Measurements from ENCODE around the gene FAM204A.
A peak's percentile ranks its signal among the peaks of the same experiment; 100 is the strongest.

FAM204A gene

GRCh38 chr10:118273662-118274061 lies 68.5 kb downstream of the FAM204A start:
- no peak overlapping the region for H2BK120ac ChIP-seq (ENCODE audit: low read depth, low read length)
- H3K9me3 ChIP-seq (ENCODE audit: control insufficient read depth, low read length), result peaks cover 8% of the 10 kb centered on the region
- no peak overlapping the region for H2BK12ac ChIP-seq (ENCODE audit: low read length in 2 of 2)
- no peak overlapping the region for H3K14ac ChIP-seq (ENCODE audit: low read length in 2 of 2)
- no peak overlapping the region for H3K4ac ChIP-seq (ENCODE audit: low read depth in 1 of 2, low read length in 2 of 2)
- no peaks in the 10 kb centered on the region for H3K79me1 ChIP-seq (replicated peaks; ENCODE audit: low read length, poor library complexity, severe bottlenecking)
- H3K27ac ChIP-seq (ENCODE audit: low read length, poor library complexity, severe bottlenecking), result no peak overlapping the region
- no peak overlapping the region for H3K23ac ChIP-seq (ENCODE audit: low read length in 2 of 2)
- no peak overlapping the region for H2AFZ ChIP-seq (ENCODE audit: low read depth, low read length)
- H3K4me1 ChIP-seq (ENCODE audit: control insufficient read depth, insufficient read depth, low read depth, low read length), result no peaks in the 10 kb centered on the region
- no peak for DNase-seq
- no peak overlapping the region for H2BK5ac ChIP-seq (ENCODE audit: low read depth, low read length, poor library complexity, severe bottlenecking)
- H3K4me2 ChIP-seq (ENCODE audit: low read length, poor library complexity, severe bottlenecking), result no peak overlapping the region
- no peak overlapping the region for H3K9ac ChIP-seq (ENCODE audit: low read length)
- no peak overlapping the region for H2BK15ac ChIP-seq (ENCODE audit: low read depth, poor library complexity, severe bottlenecking)
- H3K18ac ChIP-seq (ENCODE audit: low read depth in 1 of 2, low read length in 2 of 2), result no peak overlapping the region
- no peak overlapping the region for H2AK5ac ChIP-seq (ENCODE audit: low read length, severe bottlenecking)
- H4K8ac ChIP-seq (ENCODE audit: low read length), result no peak overlapping the region
- no peak overlapping the region for H3K4me3 ChIP-seq (ENCODE audit: insufficient read depth in 1 of 2, low read depth in 1 of 2, low read length in 2 of 2)
- H3K36me3 ChIP-seq (ENCODE audit: control insufficient read depth in 1 of 2, insufficient read depth in 2 of 2, low read depth in 1 of 2, low read length in 2 of 2), result no peaks in the 10 kb centered on the region
- no peak overlapping the region for H4K91ac ChIP-seq (ENCODE audit: low read length)
- peaks cover 0 to 4% of the 10 kb centered on the region in 2 experiments for H3K27me3 ChIP-seq (ENCODE audit: control insufficient read depth in 1 of 2, insufficient read depth in 1 of 2, low read length in 2 of 2)
- 100% methylated on average over 1 of the region's 1 CpG for WGBS

GRCh38 chr10:118272767-118273166 lies 69.4 kb downstream of the FAM204A start:
- Histone ChIP-seq H2AK5ac (ENCODE audit: low read length, severe bottlenecking) (no peak overlapping the region), H3K14ac (ENCODE audit: low read length in 2 of 2) (no peak overlapping the region), H3K4me1 (ENCODE audit: control insufficient read depth, insufficient read depth, low read depth, low read length) (no peaks in the 10 kb centered on the region), H2BK15ac (ENCODE audit: low read depth, poor library complexity, severe bottlenecking) (no peak overlapping the region), H4K8ac (ENCODE audit: low read length) (no peak overlapping the region), H3K9me3 (ENCODE audit: control insufficient read depth, low read length) (peaks cover 2% of the 10 kb centered on the region), H3K27me3 (ENCODE audit: control insufficient read depth in 1 of 2, insufficient read depth in 1 of 2, low read length in 2 of 2) (peaks cover 4 to 6% of the 10 kb centered on the region in 2 experiments), H4K91ac (ENCODE audit: low read length) (no peak overlapping the region), H3K23ac (ENCODE audit: low read length in 2 of 2) (no peak overlapping the region), H3K36me3 (ENCODE audit: control insufficient read depth in 1 of 2, insufficient read depth in 2 of 2, low read depth in 1 of 2, low read length in 2 of 2) (no peaks in the 10 kb centered on the region), H3K79me1 (replicated peaks; ENCODE audit: low read length, poor library complexity, severe bottlenecking) (no peaks in the 10 kb centered on the region), H2AFZ (ENCODE audit: low read depth, low read length) (no peak overlapping the region), H3K27ac (ENCODE audit: low read length, poor library complexity, severe bottlenecking) (no peak overlapping the region), H2BK12ac (ENCODE audit: low read length in 2 of 2) (no peak overlapping the region), H3K9ac (ENCODE audit: low read length) (peak overlapping the region; percentile 80), H3K4me2 (ENCODE audit: low read length, poor library complexity, severe bottlenecking) (no peak overlapping the region), H3K4me3 (ENCODE audit: insufficient read depth in 1 of 2, low read depth in 1 of 2, low read length in 2 of 2) (peak overlapping the region in 1 of 2 experiments; percentile 73), H3K4ac (ENCODE audit: low read depth in 1 of 2, low read length in 2 of 2) (no peak overlapping the region), H2BK5ac (ENCODE audit: low read depth, low read length, poor library complexity, severe bottlenecking) (no peak overlapping the region), H2BK120ac (ENCODE audit: low read depth, low read length) (no peak overlapping the region), H3K18ac (ENCODE audit: low read depth in 1 of 2, low read length in 2 of 2) (no peak overlapping the region)
- DNase-seq, result no peak
- 93% methylated on average over 4 of the region's 4 CpGs for WGBS

- Histone ChIP-seq H2BK15ac (ENCODE audit: low read depth, poor library complexity, severe bottlenecking) (no peak overlapping the region), H3K4me1 (ENCODE audit: control insufficient read depth, insufficient read depth, low read depth, low read length) (no peaks in the 10 kb centered on the region), H3K27me3 (ENCODE audit: control insufficient read depth in 1 of 2, insufficient read depth in 1 of 2, low read length in 2 of 2) (peaks cover 4 to 8% of the 10 kb centered on the region in 2 experiments), H2AK5ac (ENCODE audit: low read length, severe bottlenecking) (no peak overlapping the region), H4K8ac (ENCODE audit: low read length) (no peak overlapping the region), H3K9ac (ENCODE audit: low read length) (peak overlapping the region; percentile 80), H3K18ac (ENCODE audit: low read depth in 1 of 2, low read length in 2 of 2) (no peak overlapping the region), H3K23ac (ENCODE audit: low read length in 2 of 2) (no peak overlapping the region), H2AFZ (ENCODE audit: low read depth, low read length) (no peak overlapping the region), H3K4me2 (ENCODE audit: low read length, poor library complexity, severe bottlenecking) (peak overlapping the region; percentile 42), H3K36me3 (ENCODE audit: control insufficient read depth in 1 of 2, insufficient read depth in 2 of 2, low read depth in 1 of 2, low read length in 2 of 2) (no peaks in the 10 kb centered on the region), H3K27ac (ENCODE audit: low read length, poor library complexity, severe bottlenecking) (no peak overlapping the region), H3K79me1 (replicated peaks; ENCODE audit: low read length, poor library complexity, severe bottlenecking) (no peaks in the 10 kb centered on the region), H3K9me3 (ENCODE audit: control insufficient read depth, low read length) (no peaks in the 10 kb centered on the region), H2BK12ac (ENCODE audit: low read length in 2 of 2) (no peak overlapping the region), H3K14ac (ENCODE audit: low read length in 2 of 2) (no peak overlapping the region), H3K4me3 (ENCODE audit: insufficient read depth in 1 of 2, low read depth in 1 of 2, low read length in 2 of 2) (peak overlapping the region in 1 of 2 experiments; percentile 73), H2BK5ac (ENCODE audit: low read depth, low read length, poor library complexity, severe bottlenecking) (no peak overlapping the region), H3K4ac (ENCODE audit: low read depth in 1 of 2, low read length in 2 of 2) (no peak overlapping the region), H4K91ac (ENCODE audit: low read length) (no peak overlapping the region), H2BK120ac (ENCODE audit: low read depth, low read length) (no peak overlapping the region)
- 5% methylated on average over 14 of the region's 16 CpGs for WGBS
- peak; percentile 73 for DNase-seq
Observed at GRCh38 chr10:118272149-118272721, 69.9 kb downstream of the FAM204A start.

- 4% methylated on average over 3 of the region's 5 CpGs for WGBS
- H3K4me2 ChIP-seq (ENCODE audit: low read length, poor library complexity, severe bottlenecking), result no peak overlapping the region
- no peak overlapping the region for H2BK15ac ChIP-seq (ENCODE audit: low read depth, poor library complexity, severe bottlenecking)
- H2AK5ac ChIP-seq (ENCODE audit: low read length, severe bottlenecking), result no peak overlapping the region
- H3K4me3 ChIP-seq (ENCODE audit: insufficient read depth in 1 of 2, low read depth in 1 of 2, low read length in 2 of 2), result peak overlapping the region in 1 of 2 experiments; percentile 73
- no peak overlapping the region for H2BK12ac ChIP-seq (ENCODE audit: low read length in 2 of 2)
- no peak overlapping the region for H3K23ac ChIP-seq (ENCODE audit: low read length in 2 of 2)
- no peak overlapping the region for H2BK120ac ChIP-seq (ENCODE audit: low read depth, low read length)
- no peaks in the 10 kb centered on the region for H3K4me1 ChIP-seq (ENCODE audit: control insufficient read depth, insufficient read depth, low read depth, low read length)
- no peak overlapping the region for H3K4ac ChIP-seq (ENCODE audit: low read depth in 1 of 2, low read length in 2 of 2)
- H3K14ac ChIP-seq (ENCODE audit: low read length in 2 of 2), result no peak overlapping the region
- H4K8ac ChIP-seq (ENCODE audit: low read length), result no peak overlapping the region
- H3K9me3 ChIP-seq (ENCODE audit: control insufficient read depth, low read length), result no peaks in the 10 kb centered on the region
- H3K9ac ChIP-seq (ENCODE audit: low read length), result peak overlapping the region; percentile 80
- H3K27me3 ChIP-seq (ENCODE audit: control insufficient read depth in 1 of 2, insufficient read depth in 1 of 2, low read length in 2 of 2), result peaks cover 4 to 8% of the 10 kb centered on the region in 2 experiments
- no peaks in the 10 kb centered on the region for H3K36me3 ChIP-seq (ENCODE audit: control insufficient read depth in 1 of 2, insufficient read depth in 2 of 2, low read depth in 1 of 2, low read length in 2 of 2)
- no peak overlapping the region for H4K91ac ChIP-seq (ENCODE audit: low read length)
- no peak overlapping the region for H3K27ac ChIP-seq (ENCODE audit: low read length, poor library complexity, severe bottlenecking)
- no peak for DNase-seq
- no peaks in the 10 kb centered on the region for H3K79me1 ChIP-seq (replicated peaks; ENCODE audit: low read length, poor library complexity, severe bottlenecking)
- H3K18ac ChIP-seq (ENCODE audit: low read depth in 1 of 2, low read length in 2 of 2), result peak overlapping the region in 1 of 2 experiments; percentile 44
- H2BK5ac ChIP-seq (ENCODE audit: low read depth, low read length, poor library complexity, severe bottlenecking), result no peak overlapping the region
- no peak overlapping the region for H2AFZ ChIP-seq (ENCODE audit: low read depth, low read length)
Observed at GRCh38 chr10:118271671-118272070, 70.5 kb downstream of the FAM204A start.
